Activated CD8-positive, alpha-beta memory T cell treated with anti-CD3 and anti-CD28 coated beads, Interleukin-2, amount 50 U/mL, for 1 hour (primary cell): ENCODE data around the gene ALX4.

Experiments
- DNase-seq: peaks from one replicate; pipeline ENCODE4 v3.0.0-alpha.2; 2020; ENCODE audit errors: extremely low read depth

Gene ALX4

GRCh38 chr11:44300844-44301563 lies 8.9 kb downstream of the ALX4 start:
- no peak for DNase-seq

GRCh38 chr11:44298862-44299261 lies 11.1 kb downstream of the ALX4 start:
- DNase-seq = no peak

GRCh38 chr11:44290208-44290607 lies 19.7 kb downstream of the ALX4 start:
- DNase-seq = no peak

GRCh38 chr11:44288133-44288526 lies 21.8 kb downstream of the ALX4 start:
- DNase-seq = no peak

- DNase-seq = no peak
These were observed 23.0 kb downstream of the ALX4 start for GRCh38 chr11:44286911-44287310.

GRCh38 chr11:44286268-44286880 lies 23.6 kb downstream of the ALX4 start:
- no peak for DNase-seq

- no peak for DNase-seq
These were observed 24.2 kb downstream of the ALX4 start for GRCh38 chr11:44285756-44286155.

- no peak for DNase-seq
These were observed 27.3 kb downstream of the ALX4 start for GRCh38 chr11:44282620-44283019.

- no peak for DNase-seq
These were observed 28.8 kb downstream of the ALX4 start for GRCh38 chr11:44281151-44281550.

- no peak for DNase-seq
These were observed 29.7 kb downstream of the ALX4 start for GRCh38 chr11:44280257-44280656.

GRCh38 chr11:44279483-44279882 lies 30.5 kb downstream of the ALX4 start:
- no peak for DNase-seq

- no peak for DNase-seq
These were observed 32.5 kb downstream of the ALX4 start for GRCh38 chr11:44277196-44278090.

GRCh38 chr11:44275961-44276550 lies 33.9 kb downstream of the ALX4 start:
- DNase-seq = no peak

GRCh38 chr11:44275241-44275640 lies 34.7 kb downstream of the ALX4 start:
- DNase-seq = no peak

GRCh38 chr11:44274404-44274803 lies 35.5 kb downstream of the ALX4 start:
- no peak for DNase-seq

GRCh38 chr11:44271286-44271685 lies 38.7 kb downstream of the ALX4 start:
- no peak for DNase-seq

GRCh38 chr11:44270403-44271273 lies 39.3 kb downstream of the ALX4 start:
- DNase-seq = no peak

- no peak for DNase-seq
These were observed 40.3 kb downstream of the ALX4 start for GRCh38 chr11:44269369-44270351.

- no peak for DNase-seq
These were observed 41.3 kb downstream of the ALX4 start for GRCh38 chr11:44268614-44269080.
